ENCODE results near the gene GLCCI1. TPM values are rescaled to one million over a fixed set of nuclear protein-coding genes. Genes with fewer than 3 reads are reported as not detected.

Gene GLCCI1
- total RNA-seq: 33.3 and 71.5 TPM in 2 replicates

DNA sequence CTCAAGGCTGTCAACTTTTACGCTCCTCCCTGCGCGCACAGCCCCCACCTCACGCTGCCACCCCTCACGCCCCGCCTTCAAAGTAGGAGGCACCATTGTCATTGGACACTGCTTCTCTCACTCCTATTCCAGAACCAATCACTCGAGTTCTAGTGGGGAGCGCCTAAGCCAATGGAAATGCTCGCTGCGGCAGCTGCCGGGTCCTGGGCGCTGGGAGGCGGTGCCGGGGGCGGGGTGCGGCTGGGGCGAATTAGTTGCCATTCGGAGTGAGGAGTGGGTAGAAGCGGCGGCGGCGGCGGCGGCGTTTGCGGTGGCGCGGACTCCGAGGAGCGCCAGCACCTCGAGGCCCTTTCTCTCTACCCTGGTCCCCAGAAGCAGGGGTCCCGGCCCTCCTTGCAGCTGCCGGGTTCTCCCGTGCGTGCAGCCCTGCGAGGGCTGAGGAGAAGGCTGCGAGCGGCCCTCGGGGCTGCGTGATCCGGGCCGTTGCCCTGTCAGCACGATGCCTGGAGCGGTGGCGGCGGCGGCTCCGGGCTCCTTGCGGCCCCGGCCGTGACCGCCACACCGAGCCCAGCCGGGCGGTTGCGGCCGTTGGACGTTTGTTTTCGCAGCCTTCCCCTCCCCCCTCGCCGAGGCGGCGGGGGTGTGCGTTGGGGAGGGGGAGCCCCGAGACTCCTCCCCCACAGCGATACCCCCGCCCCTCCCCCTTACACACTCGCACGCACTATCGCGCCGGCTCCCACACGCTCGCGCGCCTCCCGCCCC lies at the start of gene GLCCI1:
Gene GLCCI1, plus strand, starts transcription at position 253 of the 762 bp plus-strand sequence. CDS start 555 bp downstream, outside the sequence.

